Choroid plexus epithelial cell (primary cell): ENCODE data around the gene EDARADD.
"Not testable (repeated sequence)": the region's sequence is repeated elsewhere in the genome, so short reads cannot be mapped to it uniquely, and the experiment has no call there.

Experiments
- DNase-seq: peaks from one replicate; pipeline ENCODE4 v3.0.0-alpha.2; 2010; ENCODE audit warnings: low read depth
- H3K4me3 ChIP-seq: 2 replicates; pipeline ENCODE4 v1.5.1; 2011; ENCODE audit warnings: low read depth, mild to moderate bottlenecking, control low read depth, low read length, moderate library complexity
- CTCF ChIP-seq: conservative IDR thresholded peaks from 2 replicates; pipeline ENCODE4 v1.5.1; 2011; ENCODE audit warnings: low read depth, mild to moderate bottlenecking, control low read depth, inconsistent platforms, low read length, moderate library complexity

Gene EDARADD

GRCh38 chr1:236393681-236394481 is at the start of gene EDARADD:
EDARADD (plus strand) TSS chr1:236394286; CDS start chr1:236394445, 159 bp downstream.
- DNase-seq, result peak; percentile 38
- TF ChIP-seq CTCF, result no peak
- peak within 1 kb of the TSS; percentile 64 for H3K4me3 ChIP-seq

GRCh38 chr1:236345728-236346127 is 48.4 kb upstream of the EDARADD start:
- DNase-seq, result peak; percentile 34
- H3K4me3 ChIP-seq, result no peak overlapping the region
- peak; percentile 49 for TF ChIP-seq CTCF

GRCh38 chr1:236348071-236348470 is 46.0 kb upstream of the EDARADD start:
- no peak for TF ChIP-seq CTCF
- no peak overlapping the region for H3K4me3 ChIP-seq
- no peak for DNase-seq

GRCh38 chr1:236350308-236350707 is 43.8 kb upstream of the EDARADD start:
- no peak overlapping the region for H3K4me3 ChIP-seq
- no peak for DNase-seq
- TF ChIP-seq CTCF, result no peak

- no peak for TF ChIP-seq CTCF
- H3K4me3 ChIP-seq, result no peak overlapping the region
- no peak for DNase-seq
Measured at GRCh38 chr1:236351875-236352573, 42.1 kb upstream of the EDARADD start.

GRCh38 chr1:236352747-236353146 is 41.3 kb upstream of the EDARADD start:
- not testable (repeated sequence) for DNase-seq, H3K4me3 ChIP-seq

- no peak overlapping the region for H3K4me3 ChIP-seq
- no peak for DNase-seq
- TF ChIP-seq CTCF, result no peak
Measured at GRCh38 chr1:236353813-236354212, 40.3 kb upstream of the EDARADD start.
